SIG-M5 treated with dmso at 0.1 percent for 504 hours (cell line): ENCODE results near the gene PHACTR3.

ENCODE experiments used
- DNase-seq: peaks from one replicate; lab custom pipeline; 2025; ENCODE audit not compliant: unreplicated experiment; lab: John Stamatoyannopoulos, UW

Gene PHACTR3

GRCh38 chr20:59823491-59824259 is 219.3 kb downstream of the PHACTR3 start:
- no peak for DNase-seq

GRCh38 chr20:59824711-59825562 is 220.6 kb downstream of the PHACTR3 start:
- no peak for DNase-seq

GRCh38 chr20:59825563-59825920 is 221.2 kb downstream of the PHACTR3 start:
- DNase-seq: no peak

- DNase-seq: peak; percentile 14
These were observed 221.8 kb downstream of the PHACTR3 start for GRCh38 chr20:59825944-59826759.

GRCh38 chr20:59827138-59828056 is 223.1 kb downstream of the PHACTR3 start:
- no peak for DNase-seq

- no peak for DNase-seq
These were observed 224.0 kb downstream of the PHACTR3 start for GRCh38 chr20:59828125-59829053.

GRCh38 chr20:59829054-59829785 is 224.9 kb downstream of the PHACTR3 start:
- DNase-seq: no peak

GRCh38 chr20:59829786-59830664 is 225.7 kb downstream of the PHACTR3 start:
- no peak for DNase-seq

GRCh38 chr20:59830665-59831023 is 226.3 kb downstream of the PHACTR3 start:
- DNase-seq: no peak

GRCh38 chr20:59831024-59831915 is 226.9 kb downstream of the PHACTR3 start:
- peak; percentile 58 for DNase-seq

- DNase-seq: no peak
These were observed 227.6 kb downstream of the PHACTR3 start for GRCh38 chr20:59831916-59832270.

GRCh38 chr20:59832406-59833363 is 228.3 kb downstream of the PHACTR3 start:
- no peak for DNase-seq

- no peak for DNase-seq
These were observed 230.7 kb downstream of the PHACTR3 start for GRCh38 chr20:59835057-59835447.

- DNase-seq: no peak
These were observed 231.4 kb downstream of the PHACTR3 start for GRCh38 chr20:59835448-59836395.

GRCh38 chr20:59836767-59837166 is 232.4 kb downstream of the PHACTR3 start:
- DNase-seq: no peak
